Measurements from ENCODE around the gene CD300A. TPM values are rescaled to one million over a fixed set of nuclear protein-coding genes. Genes with fewer than 3 reads are reported as not detected.

Gene CD300A
- total RNA-seq, 1 donor from 2014 or later: 17.5 TPM

- TF ChIP-seq CTCF (IDR thresholded peaks at IDR 0.05): no peak
- peak; percentile 77 for ATAC-seq
- peaks cover 23% of the 10 kb centered on the region for H3K27me3 ChIP-seq
- peak overlapping the region; percentile 95 for H3K27ac ChIP-seq
- intact Hi-C loops (cut with DNase I): no loop called here
- DNase-seq: peak; percentile 96
- peak overlapping the region; percentile 65 for H3K4me3 ChIP-seq
- peaks cover 17% of the 10 kb centered on the region for H3K4me1 ChIP-seq
- no peaks in the 10 kb centered on the region for H3K36me3 ChIP-seq
- H3K9me3 ChIP-seq: no peaks in the 10 kb centered on the region
Measured at GRCh38 chr17:74430706-74431567, 35.5 kb upstream of the CD300A start.

GRCh38 chr17:74431568-74432423 lies 34.6 kb upstream of the CD300A start, which contains the start of gene GPRC5C:
GPRC5C (plus strand) TSS chr17:74432088; CDS start chr17:74439777, 7,689 bp downstream.
- TF ChIP-seq CTCF (IDR thresholded peaks at IDR 0.05): no peak
- Histone ChIP-seq H3K27ac (peak within 1 kb of the TSS; percentile 95), H3K4me1 (peaks cover 17% of the 10 kb centered on the region), H3K9me3 (no peaks in the 10 kb centered on the region), H3K4me3 (peak within 1 kb of the TSS; percentile 65), H3K27me3 (peaks cover 23% of the 10 kb centered on the region), H3K36me3 (no peaks in the 10 kb centered on the region)
- intact Hi-C loops (cut with DNase I): no loop called here
- DNase-seq: peak; percentile 93
- ATAC-seq: peak; percentile 70

- no peak for ATAC-seq
- peaks cover 23% of the 10 kb centered on the region for H3K27me3 ChIP-seq
- H3K4me1 ChIP-seq: peaks cover 17% of the 10 kb centered on the region
- no peak for TF ChIP-seq CTCF (IDR thresholded peaks at IDR 0.05)
- H3K9me3 ChIP-seq: no peaks in the 10 kb centered on the region
- H3K36me3 ChIP-seq: no peaks in the 10 kb centered on the region
- intact Hi-C loops (cut with DNase I): no loop called here
- H3K4me3 ChIP-seq: peak overlapping the region; percentile 65
- peak overlapping the region; percentile 95 for H3K27ac ChIP-seq
- DNase-seq: no peak
Measured at GRCh38 chr17:74432424-74432690, 34.1 kb upstream of the CD300A start.

- no peaks in the 10 kb centered on the region for H3K9me3 ChIP-seq
- DNase-seq (no peak), ATAC-seq (no peak)
- H3K4me3 ChIP-seq: peak overlapping the region; percentile 65
- H3K27me3 ChIP-seq: peaks cover 23% of the 10 kb centered on the region
- intact Hi-C loops (cut with DNase I): no loop called here
- H3K27ac ChIP-seq: peak overlapping the region; percentile 95
- TF ChIP-seq CTCF (IDR thresholded peaks at IDR 0.05): no peak
- no peaks in the 10 kb centered on the region for H3K36me3 ChIP-seq
- peaks cover 13% of the 10 kb centered on the region for H3K4me1 ChIP-seq
Measured at GRCh38 chr17:74432766-74433391, 33.6 kb upstream of the CD300A start.

- intact Hi-C loops (cut with DNase I): no loop called here
- H3K27me3 ChIP-seq: peaks cover 23% of the 10 kb centered on the region
- H3K27ac ChIP-seq: peak overlapping the region; percentile 95
- DNase-seq: no peak
- peak overlapping the region; percentile 65 for H3K4me3 ChIP-seq
- H3K4me1 ChIP-seq: peaks cover 9% of the 10 kb centered on the region
- no peaks in the 10 kb centered on the region for H3K9me3 ChIP-seq
- H3K36me3 ChIP-seq: no peaks in the 10 kb centered on the region
- TF ChIP-seq CTCF (IDR thresholded peaks at IDR 0.05): no peak
- no peak for ATAC-seq
Measured at GRCh38 chr17:74433421-74434121, 32.9 kb upstream of the CD300A start.
